ENCODE measurements around the gene ARID3C. TPM values are rescaled to one million over a fixed set of nuclear protein-coding genes. Genes with fewer than 3 reads are reported as not detected.

Gene ARID3C
- total RNA-seq, 1 experiment from 2014 or later, result 0.33 TPM

DNA sequence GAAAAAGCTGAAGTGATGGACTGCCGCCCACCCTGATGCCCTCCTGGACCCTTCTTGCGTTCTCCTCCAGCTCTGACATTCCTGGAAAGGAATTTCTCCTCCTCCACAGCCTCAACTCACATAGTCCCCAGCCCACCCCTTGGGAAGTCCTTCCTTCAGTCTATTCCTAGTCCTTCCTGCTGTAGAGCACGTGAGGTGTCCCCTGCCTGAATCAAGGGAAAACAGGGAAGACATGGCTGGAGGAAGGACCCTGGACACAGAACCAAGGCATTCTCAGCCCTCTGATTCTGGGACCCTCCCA lies 3.7 kb downstream of the ARID3C start:
- in situ Hi-C loops (cut with HindIII; ENCODE audit: low pct_unique_long_range_greater_than_20kb, low sequenced_read_pairs) (no loop called here), intact Hi-C loops (cut with micrococcal nuclease; ENCODE audit: unreplicated experiment) (no loop called here)
- H3K27me3 ChIP-seq (ENCODE audit: control insufficient read depth, insufficient read depth, low read length), result peaks cover 13% of the 10 kb centered on the region
- POLR2A ChIA-PET, result no interaction called here
- no peaks in the 10 kb centered on the region for H3K9me3 ChIP-seq (ENCODE audit: control insufficient read depth, insufficient read depth, low read depth, low read length)
- no peak overlapping the region for H3K27ac ChIP-seq (ENCODE audit: low read length)
- TF ChIP-seq TCF7L2 (IDR thresholded peaks at IDR 0.05; ENCODE audit: low read depth, low read length) (no peak), CTCF (IDR thresholded peaks at IDR 0.05) (no peak), REST (IDR thresholded peaks at IDR 0.05; ENCODE audit: insufficient read depth in 1 of 2, low read depth in 2 of 2, low read length in 1 of 2) (no peak), SIN3A (IDR thresholded peaks at IDR 0.05; ENCODE audit: borderline replicate concordance, insufficient read depth, low read depth, low read length) (no peak), POLR2AphosphoS5 (IDR thresholded peaks at IDR 0.05; ENCODE audit: low read depth, low read length) (no peak)
- CTCF ChIA-PET, result interaction anchor here (0.6 kb wide), 2 partner anchors 20 to 894 kb away, joined by 3 to 6 read pairs; no protein-coding TSS in a partner anchor
- H3K4me1 ChIP-seq (ENCODE audit: control insufficient read depth, insufficient read depth, low read length), result peaks cover 3% of the 10 kb centered on the region; the same call in 1 of the 2 replicates
- H3K36me3 ChIP-seq (ENCODE audit: control insufficient read depth, insufficient read depth, low read length), result no peaks in the 10 kb centered on the region
- no peak overlapping the region for H3K4me3 ChIP-seq (ENCODE audit: low read depth in 2 of 2, low read length in 2 of 2)
- DNase-seq (ENCODE audit: low read depth, low spot score) (no peak), ATAC-seq (no peak)
- no TSS peak for BruUV-seq (replicated peaks)

DNA sequence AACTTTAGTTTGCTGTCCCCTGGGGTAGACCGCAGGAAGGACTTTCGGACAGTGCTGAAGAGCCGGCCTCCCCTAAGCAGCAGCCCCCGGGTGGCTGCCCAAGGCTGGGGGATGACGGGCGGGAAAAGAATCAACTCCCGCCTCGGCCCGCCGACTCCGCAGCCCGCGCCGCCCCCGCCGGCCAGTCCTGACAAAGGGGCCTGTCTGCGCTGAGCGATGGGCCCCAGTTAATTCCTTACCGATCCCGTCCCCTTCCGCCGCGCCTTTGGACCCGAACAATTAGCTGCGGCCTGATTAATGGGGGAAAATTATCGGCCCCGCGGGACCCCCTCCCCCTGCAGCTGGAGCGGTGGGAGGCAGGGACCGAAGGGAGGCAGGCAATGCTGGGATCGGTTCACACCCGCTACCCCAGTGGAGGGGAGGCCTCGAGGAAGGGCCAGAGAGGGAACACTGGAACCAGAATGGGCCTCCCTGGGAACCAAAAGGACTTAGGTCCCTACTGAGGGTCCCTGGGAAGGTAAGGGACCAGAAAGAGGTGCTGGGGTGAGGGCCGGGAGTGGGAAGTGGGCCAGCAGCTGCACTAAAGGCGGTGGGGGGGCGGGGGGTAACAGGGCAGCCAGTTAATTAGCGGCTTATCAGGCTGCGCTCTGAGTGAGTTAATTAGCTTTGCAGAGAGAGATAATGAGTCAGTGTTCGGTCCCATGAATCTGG lies 4.2 kb downstream of the ARID3C start:
- POLR2A ChIA-PET, result no interaction called here
- H3K4me3 ChIP-seq (ENCODE audit: low read depth in 2 of 2, low read length in 2 of 2), result no peak overlapping the region
- no peaks in the 10 kb centered on the region for H3K36me3 ChIP-seq (ENCODE audit: control insufficient read depth, insufficient read depth, low read length)
- H3K27me3 ChIP-seq (ENCODE audit: control insufficient read depth, insufficient read depth, low read length), result peaks cover 13% of the 10 kb centered on the region
- no peaks in the 10 kb centered on the region for H3K9me3 ChIP-seq (ENCODE audit: control insufficient read depth, insufficient read depth, low read depth, low read length)
- TF ChIP-seq REST (IDR thresholded peaks at IDR 0.05; ENCODE audit: insufficient read depth in 1 of 2, low read depth in 2 of 2, low read length in 1 of 2), result no peak
- no peak for TF ChIP-seq SIN3A (IDR thresholded peaks at IDR 0.05; ENCODE audit: borderline replicate concordance, insufficient read depth, low read depth, low read length)
- no peak overlapping the region for H3K27ac ChIP-seq (ENCODE audit: low read length)
- ATAC-seq (no peak), DNase-seq (ENCODE audit: low read depth, low spot score) (no peak)
- H3K4me1 ChIP-seq (ENCODE audit: control insufficient read depth, insufficient read depth, low read length), result peaks cover 5% of the 10 kb centered on the region; the same call in 1 of the 2 replicates
- BruUV-seq (replicated peaks), result no TSS peak
- in situ Hi-C loops (cut with HindIII; ENCODE audit: low pct_unique_long_range_greater_than_20kb, low sequenced_read_pairs), result no loop called here
- CTCF ChIA-PET, result interaction anchor here (0.6 kb wide), 1 partner anchor 20 kb away, joined by 3 read pairs; no protein-coding TSS in a partner anchor
- intact Hi-C loops (cut with micrococcal nuclease; ENCODE audit: unreplicated experiment), result no loop called here
